HEK293 (cell line): ENCODE measurements around the gene TAF8.

Source experiments
- CTCF ChIA-PET: fragments of 350-600 bp; formaldehyde crosslinking; extraction: SDS; loops from one replicate; lab custom pipeline; 2021; ENCODE audit warnings: antibody characterized with exemption; lab: Yijun Ruan, JAX
- POLR2A ChIA-PET: fragments of 300-600 bp; formaldehyde crosslinking; extraction: SDS; loops from one replicate; lab custom pipeline; 2020; ENCODE audit warnings: antibody characterized with exemption, inconsistent platforms; lab: Yijun Ruan, JAX
- H3K27ac ChIP-seq: fragments of 200-500 bp; sonication (Bioruptor generic); 2 replicates; pipeline ENCODE4 v1.5.1; 2014; ENCODE audit warnings: low read depth, low read length, control low read depth, inconsistent platforms; ENCODE audit errors: extremely low read depth
- H3K36me3 ChIP-seq, 2 experiments: fragments of 200-500 bp in 1 of 2; sonication (Bioruptor generic) in 1 of 2; 1 replicate in 1 of 2; 2 replicates in 1 of 2; pipeline ENCODE4 v1.5.1; 2014 to 2017; ENCODE audit warnings: inconsistent platforms in 2 of 2, low read length in 2 of 2; ENCODE audit not compliant: control insufficient read depth in 2 of 2, insufficient read depth in 1 of 2
- H3K4me1 ChIP-seq: fragments of 200-500 bp; sonication (Bioruptor generic); 2 replicates; pipeline ENCODE4 v1.5.1; 2014; ENCODE audit warnings: mild to moderate bottlenecking, low read length, inconsistent platforms; ENCODE audit not compliant: control insufficient read depth, insufficient read depth
- H3K4me3 ChIP-seq: 2 replicates; pipeline ENCODE4 v1.5.1; 2011; ENCODE audit warnings: low read depth, mild to moderate bottlenecking, control low read depth, low read length, moderate library complexity
- H3K9me3 ChIP-seq: fragments of 200-500 bp; sonication (Bioruptor generic); 2 replicates; pipeline ENCODE4 v1.5.1; 2014; ENCODE audit warnings: low read depth, low read length, inconsistent platforms; ENCODE audit not compliant: control insufficient read depth, insufficient read depth
- KLF1 ChIP-seq: fragments of 450-650 bp; formaldehyde crosslinking; IDR thresholded peaks from 2 replicates; pipeline ENCODE4 v1.5.1; 2016; ENCODE audit warnings: missing biosample characterization, missing genetic modification characterization
- KLF9 ChIP-seq: fragments of 450-650 bp; formaldehyde crosslinking; IDR thresholded peaks from 2 replicates; pipeline ENCODE4 v1.5.1; 2016; ENCODE audit warnings: missing biosample characterization, missing genetic modification characterization, low read depth
- PRDM4 ChIP-seq: fragments of 450-650 bp; formaldehyde crosslinking; IDR thresholded peaks from 2 replicates; pipeline ENCODE4 v1.5.1; 2017; ENCODE audit warnings: missing biosample characterization, missing genetic modification characterization
- SALL2 ChIP-seq: fragments of 450-650 bp; formaldehyde crosslinking; IDR thresholded peaks from 2 replicates; pipeline ENCODE4 v1.5.0; 2017; ENCODE audit warnings: missing biosample characterization, mild to moderate bottlenecking, missing genetic modification characterization, borderline replicate concordance
- ZBTB48 ChIP-seq: fragments of 450-650 bp; formaldehyde crosslinking; IDR thresholded peaks from 2 replicates; pipeline ENCODE4 v1.5.1; 2016; ENCODE audit warnings: missing biosample characterization, missing genetic modification characterization
- ZIC2 ChIP-seq: fragments of 450-650 bp; formaldehyde crosslinking; IDR thresholded peaks from 2 replicates; pipeline ENCODE4 v1.5.1; 2016; ENCODE audit warnings: missing biosample characterization, missing genetic modification characterization
- ZNF18 ChIP-seq: fragments of 450-650 bp; formaldehyde crosslinking; IDR thresholded peaks from 2 replicates; pipeline ENCODE4 v1.5.1; 2016; ENCODE audit warnings: missing biosample characterization, missing genetic modification characterization
- ZNF184 ChIP-seq: fragments of 450-650 bp; IDR thresholded peaks from 2 replicates; pipeline ENCODE4 v1.5.1; 2018; ENCODE audit warnings: missing biosample characterization, mild to moderate bottlenecking, missing genetic modification characterization
- ZNF19 ChIP-seq: fragments of 450-650 bp; formaldehyde crosslinking; IDR thresholded peaks from 2 replicates; pipeline ENCODE4; 2016; ENCODE audit warnings: missing biosample characterization, missing genetic modification characterization, low read depth
- ZNF211 ChIP-seq: fragments of 450-650 bp; formaldehyde crosslinking; IDR thresholded peaks from 2 replicates; pipeline ENCODE4 v1.5.1; 2016; ENCODE audit warnings: low read depth, missing biosample characterization, missing genetic modification characterization
- ZNF214 ChIP-seq: fragments of 450-650 bp; formaldehyde crosslinking; IDR thresholded peaks from 2 replicates; pipeline ENCODE4 v1.5.1; 2017; ENCODE audit warnings: missing biosample characterization, mild to moderate bottlenecking, missing genetic modification characterization, borderline replicate concordance
- ZNF221 ChIP-seq: fragments of 450-650 bp; formaldehyde crosslinking; IDR thresholded peaks from 2 replicates; pipeline ENCODE4 v1.5.1; 2017; ENCODE audit warnings: missing biosample characterization, missing genetic modification characterization, borderline replicate concordance
- ZNF449 ChIP-seq: fragments of 450-650 bp; formaldehyde crosslinking; IDR thresholded peaks from 2 replicates; pipeline ENCODE4 v1.5.1; 2017; ENCODE audit warnings: missing biosample characterization, mild to moderate bottlenecking, missing genetic modification characterization, moderate library complexity
- ZNF639 ChIP-seq: fragments of 450-650 bp; formaldehyde crosslinking; IDR thresholded peaks from 2 replicates; pipeline ENCODE4 v1.5.1; 2016; ENCODE audit warnings: missing biosample characterization, missing genetic modification characterization
- ZSCAN23 ChIP-seq: fragments of 450-650 bp; formaldehyde crosslinking; IDR thresholded peaks from 2 replicates; pipeline ENCODE4 v1.5.1; 2016; ENCODE audit warnings: missing biosample characterization, missing genetic modification characterization
- ZSCAN4 ChIP-seq: fragments of 450-650 bp; formaldehyde crosslinking; IDR thresholded peaks from 2 replicates; pipeline ENCODE4 v1.5.1; 2017; ENCODE audit warnings: missing biosample characterization, missing genetic modification characterization

TAF8 gene

GRCh38 chr6:42020967-42021366 is 29.4 kb upstream of the TAF8 start (continued):
- TF ChIP-seq KLF9 (tag by site-specific recombination) (no peak), ZNF184 (tag by site-specific recombination) (no peak), ZSCAN4 (tag by site-specific recombination) (no peak), KLF1 (no peak), SALL2 (no peak)

- POLR2A ChIA-PET = no interaction called here
- H3K9me3 ChIP-seq = no peaks in the 10 kb centered on the region
- no peak overlapping the region for H3K27ac ChIP-seq
- no peak overlapping the region for H3K4me3 ChIP-seq
- CTCF ChIA-PET = interaction anchor here (0.6 to 1.4 kb wide), 4 partner anchors 22 to 209 kb away, joined by 3 to 4 read pairs (median 3); no protein-coding TSS in a partner anchor
- no peaks in the 10 kb centered on the region for H3K4me1 ChIP-seq
- TF ChIP-seq ZNF221 (no peak), ZNF211 (tag by site-specific recombination) (no peak), ZNF639 (tag by site-specific recombination) (no peak), ZNF449 (no peak), ZNF214 (tag by site-specific recombination) (no peak), ZSCAN23 (no peak), ZBTB48 (no peak), ZNF19 (tag by site-specific recombination) (no peak), ZNF18 (tag by site-specific recombination) (no peak), ZIC2 (tag by site-specific recombination) (no peak), PRDM4 (tag by site-specific recombination) (no peak)
- no peaks in the 10 kb centered on the region for H3K36me3 ChIP-seq
These were observed 28.2 kb upstream of the TAF8 start for GRCh38 chr6:42021847-42022754.
